H9 (cell line): ENCODE results near the gene NHERF1. TPM values are rescaled to one million over a fixed set of nuclear protein-coding genes. Genes with fewer than 3 reads are reported as not detected.

Source experiments
- DNase-seq: peaks from one replicate; pipeline ENCODE4 v3.0.0-alpha.2; 2017
- H2AFZ ChIP-seq: one replicate; pipeline ENCODE4 v1.6.1; 2013; ENCODE audit warnings: mild to moderate bottlenecking, low read length, control low read depth, moderate library complexity
- H2AK5ac ChIP-seq: 2 replicates; pipeline ENCODE4 v1.6.1; 2013; ENCODE audit warnings: low read length, control low read depth, mixed read lengths; ENCODE audit not compliant: insufficient read length
- H2BK120ac ChIP-seq: one replicate; pipeline ENCODE4 v1.6.1; 2013; ENCODE audit warnings: low read depth, mild to moderate bottlenecking, low read length, control low read depth, inconsistent platforms; ENCODE audit not compliant: poor library complexity, severe bottlenecking
- H2BK12ac ChIP-seq: 2 replicates; pipeline ENCODE4 v1.6.1; 2013; ENCODE audit warnings: low read length, control low read depth, mixed read lengths, low read depth; ENCODE audit not compliant: insufficient read length
- H2BK15ac ChIP-seq: 2 replicates; pipeline ENCODE4 v1.6.1; 2013; ENCODE audit warnings: low read depth, low read length, control low read depth
- H2BK20ac ChIP-seq: one replicate; pipeline ENCODE4 v1.6.1; 2013; ENCODE audit warnings: low read depth, mild to moderate bottlenecking, low read length, control low read depth, inconsistent platforms; ENCODE audit not compliant: poor library complexity, severe bottlenecking
- H2BK5ac ChIP-seq: 2 replicates; pipeline ENCODE4 v1.6.1; 2013; ENCODE audit warnings: low read length, control low read depth, mixed read lengths; ENCODE audit not compliant: insufficient read length
- H3K14ac ChIP-seq: 2 replicates; pipeline ENCODE4 v1.6.1; 2013; ENCODE audit warnings: low read length, control low read depth; ENCODE audit not compliant: insufficient read depth
- H3K18ac ChIP-seq: 2 replicates; pipeline ENCODE4 v1.6.1; 2013; ENCODE audit warnings: low read depth, mild to moderate bottlenecking, mixed read lengths, low read length, control low read depth; ENCODE audit not compliant: insufficient read length
- H3K23ac ChIP-seq: 2 replicates; pipeline ENCODE4 v1.6.1; 2013; ENCODE audit warnings: low read length, control low read depth, mixed read lengths, low read depth; ENCODE audit not compliant: insufficient read length
- H3K23me2 ChIP-seq: 2 replicates; pipeline ENCODE4 v1.6.1; 2013; ENCODE audit warnings: low read depth, mild to moderate bottlenecking, mixed read lengths, low read length, control low read depth; ENCODE audit not compliant: insufficient read length, poor library complexity, severe bottlenecking
- H3K27ac ChIP-seq: 2 replicates; pipeline ENCODE4 v1.5.1; 2013; ENCODE audit warnings: low read length, control low read depth, mixed read lengths, low read depth; ENCODE audit not compliant: insufficient read length
- H3K27me3 ChIP-seq: 2 replicates; pipeline ENCODE4 v1.6.1; 2013; ENCODE audit warnings: low read length, control low read depth, inconsistent platforms; ENCODE audit not compliant: insufficient read depth
- H3K4ac ChIP-seq: 2 replicates; pipeline ENCODE4 v1.6.1; 2013; ENCODE audit warnings: low read depth, mild to moderate bottlenecking, control low read depth, inconsistent platforms, low read length, moderate library complexity
- H3K4me1 ChIP-seq: 2 replicates; pipeline ENCODE4 v1.6.1; 2013; ENCODE audit warnings: low read length, control low read depth, inconsistent platforms; ENCODE audit not compliant: insufficient read depth
- H3K4me2 ChIP-seq: 2 replicates; pipeline ENCODE4 v1.6.1; 2013; ENCODE audit warnings: low read length, control low read depth, mixed read lengths; ENCODE audit not compliant: insufficient read length, insufficient read depth
- H3K56ac ChIP-seq: 2 replicates; pipeline ENCODE4 v1.6.1; 2013; ENCODE audit warnings: low read depth, mild to moderate bottlenecking, mixed read lengths, low read length, control low read depth; ENCODE audit not compliant: insufficient read length
- H3K79me1 ChIP-seq: 2 replicates; pipeline ENCODE4 v1.6.1; 2013; ENCODE audit warnings: low read depth, mild to moderate bottlenecking, moderate library complexity, low read length, control low read depth, inconsistent platforms; ENCODE audit not compliant: insufficient read depth, poor library complexity, severe bottlenecking
- H3K79me2 ChIP-seq: 2 replicates; pipeline ENCODE4 v1.6.1; 2013; ENCODE audit warnings: low read length, control low read depth, inconsistent platforms; ENCODE audit not compliant: insufficient read depth
- H3K9ac ChIP-seq: 2 replicates; pipeline ENCODE4 v1.6.1; 2013; ENCODE audit warnings: low read length, control low read depth, mixed read lengths; ENCODE audit not compliant: insufficient read length; ENCODE audit errors: extremely low read depth
- H3K9me3 ChIP-seq: one replicate; pipeline ENCODE4 v1.6.1; 2013; ENCODE audit warnings: low read depth, low read length, inconsistent platforms; ENCODE audit not compliant: control insufficient read depth
- H3T11ph ChIP-seq: one replicate; pipeline ENCODE4 v1.6.1; 2013; ENCODE audit warnings: mild to moderate bottlenecking, low read length, control low read depth, inconsistent platforms
- H4K20me1 ChIP-seq: one replicate; pipeline ENCODE4 v1.6.1; 2013; ENCODE audit not compliant: control insufficient read depth, insufficient read length, insufficient read depth
- H4K5ac ChIP-seq: 2 replicates; pipeline ENCODE4 v1.6.1; 2013; ENCODE audit warnings: low read depth, mild to moderate bottlenecking, mixed read lengths, low read length, control low read depth; ENCODE audit not compliant: insufficient read length
- H4K8ac ChIP-seq: replicated peaks from 2 replicates; pipeline ENCODE4 v1.6.1; 2013; ENCODE audit warnings: low read length, control low read depth, mixed read lengths, low read depth; ENCODE audit not compliant: insufficient read length
- H4K91ac ChIP-seq: 2 replicates; pipeline ENCODE4 v1.6.1; 2013; ENCODE audit warnings: low read depth, mild to moderate bottlenecking, moderate library complexity, mixed read lengths, low read length, control low read depth; ENCODE audit not compliant: insufficient read length
- H3K27ac Mint-ChIP-seq, 3 experiments: 2 replicates in 2 of 3; 3 replicates in 1 of 3; pipeline ENCODE4 v1.8.0; 2020 to 2021; ENCODE audit warnings: mixed read lengths in 3 of 3, mild to moderate bottlenecking in 1 of 3, moderate library complexity in 1 of 3
- H3K27me3 Mint-ChIP-seq: 2 replicates; pipeline ENCODE4 v1.8.0; 2021; ENCODE audit warnings: low read depth, mild to moderate bottlenecking, moderate library complexity, mixed read lengths
- H3K36me3 Mint-ChIP-seq, 3 experiments: 2 replicates in 2 of 3; 3 replicates in 1 of 3; pipeline ENCODE4 v1.8.0; 2020 to 2021; ENCODE audit warnings: low read depth in 3 of 3, mixed read lengths in 3 of 3; ENCODE audit not compliant: insufficient read depth in 1 of 3
- H3K4me1 Mint-ChIP-seq, 2 experiments: 2 replicates each; pipeline ENCODE4 v1.8.0; 2020; ENCODE audit warnings: mixed read lengths in 2 of 2
- H3K4me3 Mint-ChIP-seq, 2 experiments: 2 replicates in 1 of 2; 3 replicates in 1 of 2; pipeline ENCODE4 v1.8.0; 2020 to 2021; ENCODE audit warnings: mild to moderate bottlenecking in 2 of 2, mixed read lengths in 2 of 2, moderate library complexity in 1 of 2
- H3K9me3 Mint-ChIP-seq, 2 experiments: 2 replicates in 1 of 2; 3 replicates in 1 of 2; pipeline ENCODE4 v1.8.0; 2020; ENCODE audit warnings: mild to moderate bottlenecking in 2 of 2, mixed read lengths in 2 of 2, moderate library complexity in 1 of 2
- WGBS: extraction: QIAGEN DNeasy Blood & Tissue Kit; methylation state at CpG from one replicate; pipeline ENCODE4 v1.1.7; 2013; ENCODE audit warnings: missing lambda C conversion rate, low lambda C conversion rate, mixed read lengths; ENCODE audit not compliant: insufficient read length; ENCODE audit errors: extremely low coverage; 5-methylcytosine and 5-hydroxymethylcytosine counted together
- total RNA-seq: library from RNA; stranded (reverse); gene quantifications from 2 replicates; pipeline ENCODE4 v1.2.1, GENCODE V29; 2021
- TF ChIP-seq, protein P1 (sequence below): fragments of 200-600 bp; sonication (generic); conservative IDR thresholded peaks from 3 replicates; pipeline ENCODE4 v1.8.0; 2021; ENCODE audit warnings: antibody characterized with exemption, mild to moderate bottlenecking

NHERF1 gene
- total RNA-seq, 1 experiment from 2014 or later: 74.4 TPM

DNA sequence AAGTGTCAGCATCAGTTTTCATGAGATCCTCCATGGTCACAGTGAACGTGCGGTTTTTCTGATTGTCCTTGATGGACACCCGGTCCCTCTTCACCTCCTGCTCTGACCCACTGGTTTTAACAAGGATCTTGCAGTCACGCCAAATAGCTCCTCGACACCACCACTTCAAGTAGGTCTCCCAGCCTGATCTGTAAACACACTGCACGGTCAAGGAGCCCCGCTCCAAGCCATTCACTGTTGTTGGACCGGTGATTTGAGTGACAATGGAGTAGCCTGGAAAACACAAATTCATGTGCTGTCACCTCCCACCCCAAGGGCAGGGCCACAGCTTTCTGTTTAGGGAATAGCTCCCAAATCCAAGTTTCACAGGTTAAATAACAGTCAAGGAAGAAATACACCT lies 43.9 kb upstream of the NHERF1 start:
- no peak overlapping the region for H4K8ac ChIP-seq
- WGBS: no CpG with 5 or more reads among the region's 8 CpGs

More for the DNA sequence above, 43.9 kb upstream of the NHERF1 start:
- H3T11ph ChIP-seq: no peak overlapping the region
- no peak overlapping the region for H3K4me3 Mint-ChIP-seq
- H3K56ac ChIP-seq: no peak overlapping the region
- no peak overlapping the region for H3K4me2 ChIP-seq
- H3K27me3 ChIP-seq: peaks cover 2% of the 10 kb centered on the region; the same call in 1 of the 2 replicates
- H3K27ac Mint-ChIP-seq: no peak overlapping the region
- H3K4ac ChIP-seq: no peak overlapping the region
- H3K18ac ChIP-seq: no peak overlapping the region
- no peaks in the 10 kb centered on the region for H3K9me3 Mint-ChIP-seq
- H3K79me2 ChIP-seq: no peaks in the 10 kb centered on the region
- no peak overlapping the region for H2BK20ac ChIP-seq
- H3K23me2 ChIP-seq: no peaks in the 10 kb centered on the region
- H2BK120ac ChIP-seq: no peak overlapping the region
- no peaks in the 10 kb centered on the region for H3K36me3 Mint-ChIP-seq
- H3K4me1 ChIP-seq: no peaks in the 10 kb centered on the region
- H2AFZ ChIP-seq: no peak overlapping the region
- no peak overlapping the region for H3K23ac ChIP-seq
- no peak for DNase-seq
- H4K20me1 ChIP-seq: no peaks in the 10 kb centered on the region
- H4K5ac ChIP-seq: no peak overlapping the region
- no peak overlapping the region for H3K27ac ChIP-seq
- H3K14ac ChIP-seq: no peak overlapping the region
- no peak overlapping the region for H2BK15ac ChIP-seq
- H2BK5ac ChIP-seq: no peak overlapping the region
- no peaks in the 10 kb centered on the region for H3K4me1 Mint-ChIP-seq
- TF ChIP-seq, protein P1, sequence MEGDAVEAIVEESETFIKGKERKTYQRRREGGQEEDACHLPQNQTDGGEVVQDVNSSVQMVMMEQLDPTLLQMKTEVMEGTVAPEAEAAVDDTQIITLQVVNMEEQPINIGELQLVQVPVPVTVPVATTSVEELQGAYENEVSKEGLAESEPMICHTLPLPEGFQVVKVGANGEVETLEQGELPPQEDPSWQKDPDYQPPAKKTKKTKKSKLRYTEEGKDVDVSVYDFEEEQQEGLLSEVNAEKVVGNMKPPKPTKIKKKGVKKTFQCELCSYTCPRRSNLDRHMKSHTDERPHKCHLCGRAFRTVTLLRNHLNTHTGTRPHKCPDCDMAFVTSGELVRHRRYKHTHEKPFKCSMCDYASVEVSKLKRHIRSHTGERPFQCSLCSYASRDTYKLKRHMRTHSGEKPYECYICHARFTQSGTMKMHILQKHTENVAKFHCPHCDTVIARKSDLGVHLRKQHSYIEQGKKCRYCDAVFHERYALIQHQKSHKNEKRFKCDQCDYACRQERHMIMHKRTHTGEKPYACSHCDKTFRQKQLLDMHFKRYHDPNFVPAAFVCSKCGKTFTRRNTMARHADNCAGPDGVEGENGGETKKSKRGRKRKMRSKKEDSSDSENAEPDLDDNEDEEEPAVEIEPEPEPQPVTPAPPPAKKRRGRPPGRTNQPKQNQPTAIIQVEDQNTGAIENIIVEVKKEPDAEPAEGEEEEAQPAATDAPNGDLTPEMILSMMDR: no peak
- no peak overlapping the region for H4K91ac ChIP-seq
- no peaks in the 10 kb centered on the region for H3K79me1 ChIP-seq
- no peak overlapping the region for H2BK12ac ChIP-seq
- H3K27me3 Mint-ChIP-seq: peaks cover 42% of the 10 kb centered on the region
- no peaks in the 10 kb centered on the region for H3K9me3 ChIP-seq
- H2AK5ac ChIP-seq: no peak overlapping the region
- no peak overlapping the region for H3K9ac ChIP-seq
